ENCODE data around the gene ERMARD. TPM values are rescaled to one million over a fixed set of nuclear protein-coding genes. Genes with fewer than 3 reads are reported as not detected.

ERMARD gene
- total RNA-seq, 2 donors from 2014 or later = 8.6 to 12.2 TPM

GRCh38 chr6:169729961-169730360 is 21.5 kb upstream of the ERMARD start:
- no peak overlapping the region for H3K4me3 ChIP-seq
- no peaks in the 10 kb centered on the region for H3K9me3 ChIP-seq
- H3K36me3 ChIP-seq (replicated peaks in 1 of 2; ENCODE audit: insufficient read depth in 1 of 2, low read depth in 2 of 2) = no peaks in the 10 kb centered on the region
- H3K4me1 ChIP-seq = no peaks in the 10 kb centered on the region
- H3K27me3 ChIP-seq = no peaks in the 10 kb centered on the region
- no peak for TF ChIP-seq POLR2A (IDR thresholded peaks at IDR 0.05)
- no peak for TF ChIP-seq CTCF (IDR thresholded peaks at IDR 0.05)
- ATAC-seq (no peak), DNase-seq (no peak)
- intact Hi-C loops (cut with DNase I) = no loop called here
- no peak overlapping the region for H3K27ac ChIP-seq

- H3K4me3 ChIP-seq = no peak overlapping the region
- H3K27me3 ChIP-seq = no peaks in the 10 kb centered on the region
- H3K36me3 ChIP-seq (replicated peaks in 1 of 2; ENCODE audit: insufficient read depth in 1 of 2, low read depth in 2 of 2) = no peaks in the 10 kb centered on the region
- no peak overlapping the region for H3K27ac ChIP-seq
- H3K9me3 ChIP-seq = no peaks in the 10 kb centered on the region
- WGBS, 2 donors = 80 to 82% methylated on average over 9 of the region's 9 CpGs
- TF ChIP-seq POLR2A (IDR thresholded peaks at IDR 0.05) (no peak), CTCF (IDR thresholded peaks at IDR 0.05) (no peak)
- DNase-seq (no peak), ATAC-seq (no peak)
- intact Hi-C loops (cut with DNase I) = no loop called here
- H3K4me1 ChIP-seq = no peaks in the 10 kb centered on the region
Observed at GRCh38 chr6:169738204-169738975, 13.0 kb upstream of the ERMARD start.

GRCh38 chr6:169738976-169739529 is 12.4 kb upstream of the ERMARD start:
- TF ChIP-seq POLR2A (IDR thresholded peaks at IDR 0.05) (no peak), CTCF (IDR thresholded peaks at IDR 0.05) (no peak)
- Histone ChIP-seq H3K36me3 (replicated peaks in 1 of 2; ENCODE audit: insufficient read depth in 1 of 2, low read depth in 2 of 2) (no peaks in the 10 kb centered on the region), H3K4me3 (no peak overlapping the region), H3K27me3 (no peaks in the 10 kb centered on the region), H3K9me3 (no peaks in the 10 kb centered on the region), H3K27ac (no peak overlapping the region), H3K4me1 (no peaks in the 10 kb centered on the region)
- no peak for DNase-seq
- intact Hi-C loops (cut with DNase I) = no loop called here
- WGBS, 2 donors = 82 to 88% methylated on average over 2 of the region's 2 CpGs
- ATAC-seq = no peak

- Histone ChIP-seq H3K4me1 (no peaks in the 10 kb centered on the region), H3K27ac (no peak overlapping the region), H3K36me3 (replicated peaks in 1 of 2; ENCODE audit: insufficient read depth in 1 of 2, low read depth in 2 of 2) (no peaks in the 10 kb centered on the region), H3K4me3 (no peak overlapping the region), H3K9me3 (no peaks in the 10 kb centered on the region), H3K27me3 (no peaks in the 10 kb centered on the region)
- ATAC-seq (no peak), DNase-seq (no peak)
- intact Hi-C loops (cut with DNase I) = no loop called here
- TF ChIP-seq POLR2A (IDR thresholded peaks at IDR 0.05) = no peak
- TF ChIP-seq CTCF (IDR thresholded peaks at IDR 0.05) = no peak
Observed at GRCh38 chr6:169741344-169741743, 10.1 kb upstream of the ERMARD start.

GRCh38 chr6:169745405-169745804 is 6.0 kb upstream of the ERMARD start:
- H3K27me3 ChIP-seq = no peaks in the 10 kb centered on the region
- DNase-seq (no peak), ATAC-seq (no peak)
- WGBS, 2 donors = 82 to 89% methylated on average over 3 of the region's 3 CpGs
- H3K9me3 ChIP-seq = no peaks in the 10 kb centered on the region
- TF ChIP-seq CTCF (IDR thresholded peaks at IDR 0.05) = no peak
- TF ChIP-seq POLR2A (IDR thresholded peaks at IDR 0.05) = no peak
- H3K4me3 ChIP-seq = no peak overlapping the region
- H3K36me3 ChIP-seq (replicated peaks in 1 of 2; ENCODE audit: insufficient read depth in 1 of 2, low read depth in 2 of 2) = no peaks in the 10 kb centered on the region
- H3K4me1 ChIP-seq = peaks cover 6% of the 10 kb centered on the region
- intact Hi-C loops (cut with DNase I) = no loop called here
- no peak overlapping the region for H3K27ac ChIP-seq
